HK-2 (cell line): ENCODE results near the gene TARS2.
A peak's percentile ranks its signal among the peaks of the same experiment; 100 is the strongest.

ENCODE experiments used
- DNase-seq: peaks from one replicate; pipeline ENCODE4 v3.0.0-alpha.2; 2018; ENCODE audit not compliant: unreplicated experiment

Gene TARS2

GRCh38 chr1:150537732-150538684, 50.8 kb downstream of the TARS2 start:
- DNase-seq = no peak

- no peak for DNase-seq
These were observed 56.4 kb downstream of the TARS2 start for GRCh38 chr1:150543500-150544143.

GRCh38 chr1:150544204-150544603, 57.0 kb downstream of the TARS2 start:
- DNase-seq = no peak

GRCh38 chr1:150545486-150546032, 58.3 kb downstream of the TARS2 start:
- DNase-seq = no peak

DNA sequence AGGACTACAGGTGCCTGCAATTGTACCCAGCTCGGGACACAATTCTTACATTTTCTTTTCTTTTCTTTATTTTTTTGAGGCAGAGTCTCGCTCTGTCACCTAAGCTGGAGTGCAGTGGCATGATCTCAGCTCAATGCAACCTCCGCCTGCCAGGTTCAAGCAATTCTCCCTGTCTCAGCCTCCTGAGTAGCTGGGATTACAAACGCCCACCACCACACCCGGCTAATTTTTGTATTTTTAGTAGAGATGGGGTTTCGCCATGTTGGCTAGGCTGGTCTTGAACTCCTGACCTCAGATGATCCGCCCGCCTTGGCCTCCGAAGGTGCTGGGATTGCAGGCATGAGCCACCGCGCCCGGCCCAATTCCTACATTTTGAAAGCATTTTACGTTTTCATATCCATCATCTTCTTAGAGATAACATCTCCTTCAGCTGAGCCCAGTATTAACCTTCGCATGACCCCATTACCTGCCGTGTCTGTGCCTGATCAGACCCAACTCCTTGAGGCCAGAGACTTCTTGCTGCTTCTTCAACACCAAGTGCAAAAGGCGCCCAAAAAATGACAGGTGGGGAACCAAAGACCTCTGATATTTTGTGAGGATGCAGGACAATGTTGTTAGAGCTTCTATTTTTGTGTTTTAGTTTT, 59.2 kb downstream of the TARS2 start:
- DNase-seq = no peak

- DNase-seq = no peak
These were observed 61.1 kb downstream of the TARS2 start for GRCh38 chr1:150548324-150548631.

DNA sequence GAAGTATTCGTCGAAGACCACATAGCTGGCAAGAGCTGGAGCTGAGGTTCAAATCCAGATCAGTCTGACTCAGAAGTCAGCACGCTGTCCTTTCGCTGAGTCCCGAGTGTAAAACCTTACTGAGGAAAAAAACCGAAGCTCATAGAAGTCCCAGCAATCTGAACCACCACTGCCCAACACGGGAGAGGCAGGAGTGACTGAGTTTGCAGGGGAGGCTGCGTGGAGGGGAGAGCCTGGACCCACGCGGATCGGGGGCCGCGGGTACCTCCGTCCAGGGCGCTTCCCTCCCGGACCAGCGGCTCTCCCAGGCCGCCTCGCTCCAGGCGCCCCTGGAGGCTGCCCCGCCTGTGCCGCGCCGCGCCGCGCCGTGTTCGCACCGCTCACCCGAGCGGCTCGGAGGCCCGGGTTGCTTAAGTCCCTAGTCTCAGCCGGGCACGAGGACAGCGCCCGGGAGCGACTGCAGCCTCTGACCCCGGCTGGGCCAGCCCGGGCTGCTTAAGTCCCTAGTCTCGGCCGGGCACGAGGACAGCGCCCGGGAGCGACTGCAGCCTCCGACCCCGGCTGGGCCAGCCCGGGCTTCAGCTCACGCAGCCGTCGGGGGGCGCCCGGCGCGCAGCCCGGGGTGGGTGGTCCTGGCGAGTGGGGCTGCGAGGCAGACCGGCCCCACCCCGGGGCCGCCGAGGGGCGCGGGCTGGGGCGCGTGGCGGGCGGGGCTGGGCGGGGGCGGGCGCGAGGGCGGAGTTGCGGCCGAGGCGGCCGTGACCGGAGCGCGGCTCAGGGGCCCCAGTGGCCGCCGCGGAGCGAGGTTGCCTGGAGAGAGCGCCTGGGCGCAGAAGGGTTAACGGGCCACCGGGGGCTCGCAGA, 61.6 kb downstream of the TARS2 start, which contains the start of gene ADAMTSL4:
Gene ADAMTSL4 (plus strand): TSS at position 777 of the 864 bp plus-strand sequence. CDS start 2,881 bp downstream, outside the sequence.
- peak; percentile 74 for DNase-seq

- no peak for DNase-seq
These were observed 62.4 kb downstream of the TARS2 start for GRCh38 chr1:150549496-150550221.

GRCh38 chr1:150550222-150551050, 63.2 kb downstream of the TARS2 start:
- no peak for DNase-seq

DNA sequence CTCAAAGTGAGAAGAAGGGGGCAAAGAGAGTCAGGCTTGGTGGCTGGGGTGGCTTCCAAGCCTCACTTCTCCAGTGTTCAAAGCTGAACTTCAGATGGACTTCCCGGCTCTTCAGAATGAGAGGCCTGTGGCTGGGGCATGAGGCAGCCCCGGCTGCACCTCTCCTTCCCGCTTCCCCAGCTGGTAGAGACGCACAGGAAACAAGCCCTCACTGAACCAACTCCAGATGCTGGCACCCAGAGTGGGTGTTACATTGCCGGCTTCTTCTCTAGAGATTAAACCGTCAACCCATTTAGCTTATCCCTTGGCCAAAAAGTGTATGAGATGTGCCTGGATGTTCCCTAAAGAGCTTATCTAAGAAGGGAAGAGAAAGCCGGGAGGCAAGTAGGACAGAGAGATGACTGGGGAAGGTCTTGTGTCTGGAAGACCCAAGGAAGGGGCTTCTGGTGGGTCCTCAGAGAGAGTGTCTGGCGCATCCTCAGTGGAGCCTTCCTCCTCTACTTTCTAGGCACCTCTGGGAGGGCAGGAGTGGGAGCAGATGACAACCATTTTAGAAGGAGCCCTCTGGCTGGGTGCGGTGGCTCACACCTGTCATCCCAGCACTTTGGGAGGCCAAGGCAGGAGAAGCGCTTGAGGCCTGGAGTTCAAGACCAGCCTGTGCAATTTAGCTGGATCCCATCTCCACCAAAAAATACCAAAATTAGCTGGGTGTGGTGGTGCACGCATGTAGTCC, 64.0 kb downstream of the TARS2 start:
- DNase-seq = no peak

- no peak for DNase-seq
These were observed 64.5 kb downstream of the TARS2 start for GRCh38 chr1:150551784-150552127.

DNA sequence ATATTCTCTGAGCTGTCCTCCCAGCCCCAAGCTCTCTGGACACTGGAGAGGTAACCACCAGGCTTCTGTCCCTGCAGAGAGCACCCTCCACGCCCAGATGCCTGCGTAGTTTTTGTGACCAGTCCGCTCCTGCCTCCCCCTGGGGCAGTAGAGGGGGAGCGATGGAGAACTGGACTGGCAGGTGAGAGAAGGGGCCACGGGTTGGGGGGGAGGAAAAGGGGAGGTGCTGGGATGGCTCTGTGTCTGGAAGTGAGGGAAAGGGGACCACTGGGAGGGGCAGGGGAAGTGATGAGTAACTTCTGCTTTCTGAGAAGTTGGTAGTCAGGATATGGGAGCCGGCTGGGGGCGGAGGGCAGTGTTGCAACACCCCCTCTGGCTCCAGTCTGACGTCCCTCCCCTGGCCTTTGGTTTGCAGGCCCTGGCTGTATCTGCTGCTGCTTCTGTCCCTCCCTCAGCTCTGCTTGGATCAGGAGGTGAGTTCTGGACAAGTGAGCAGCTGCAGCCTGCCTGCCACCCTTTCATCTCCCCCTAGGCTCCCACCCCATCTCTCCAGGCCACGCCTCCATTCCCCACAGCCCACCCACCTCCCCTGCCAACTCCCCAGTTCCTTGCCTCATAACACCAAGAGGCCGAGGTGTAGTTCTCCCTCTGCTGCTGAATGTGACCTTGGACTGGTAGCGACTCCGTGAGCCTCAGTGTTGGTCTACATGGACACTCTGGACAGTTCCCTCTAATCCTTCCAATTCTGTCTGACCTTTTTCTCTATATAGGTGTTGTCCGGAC, 65.1 kb downstream of the TARS2 start:
- no peak for DNase-seq

DNA sequence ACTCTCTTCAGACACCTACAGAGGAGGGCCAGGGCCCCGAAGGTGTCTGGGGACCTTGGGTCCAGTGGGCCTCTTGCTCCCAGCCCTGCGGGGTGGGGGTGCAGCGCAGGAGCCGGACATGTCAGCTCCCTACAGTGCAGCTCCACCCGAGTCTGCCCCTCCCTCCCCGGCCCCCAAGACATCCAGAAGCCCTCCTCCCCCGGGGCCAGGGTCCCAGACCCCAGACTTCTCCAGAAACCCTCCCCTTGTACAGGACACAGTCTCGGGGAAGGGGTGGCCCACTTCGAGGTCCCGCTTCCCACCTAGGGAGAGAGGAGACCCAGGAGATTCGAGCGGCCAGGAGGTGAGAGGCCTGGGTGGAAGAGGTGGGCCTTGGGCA, 65.7 kb downstream of the TARS2 start:
- DNase-seq = no peak

DNA sequence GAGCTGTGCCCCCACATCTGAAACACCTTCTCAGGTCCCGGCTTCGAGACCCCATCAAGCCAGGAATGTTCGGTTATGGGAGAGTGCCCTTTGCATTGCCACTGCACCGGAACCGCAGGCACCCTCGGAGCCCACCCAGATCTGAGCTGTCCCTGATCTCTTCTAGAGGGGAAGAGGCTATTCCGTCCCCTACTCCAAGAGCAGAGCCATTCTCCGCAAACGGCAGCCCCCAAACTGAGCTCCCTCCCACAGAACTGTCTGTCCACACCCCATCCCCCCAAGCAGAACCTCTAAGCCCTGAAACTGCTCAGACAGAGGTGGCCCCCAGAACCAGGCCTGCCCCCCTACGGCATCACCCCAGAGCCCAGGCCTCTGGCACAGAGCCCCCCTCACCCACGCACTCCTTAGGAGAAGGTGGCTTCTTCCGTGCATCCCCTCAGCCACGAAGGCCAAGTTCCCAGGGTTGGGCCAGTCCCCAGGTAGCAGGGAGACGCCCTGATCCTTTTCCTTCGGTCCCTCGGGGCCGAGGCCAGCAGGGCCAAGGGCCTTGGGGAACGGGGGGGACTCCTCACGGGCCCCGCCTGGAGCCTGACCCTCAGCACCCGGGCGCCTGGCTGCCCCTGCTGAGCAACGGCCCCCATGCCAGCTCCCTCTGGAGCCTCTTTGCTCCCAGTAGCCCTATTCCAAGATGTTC, 66.3 kb downstream of the TARS2 start:
- no peak for DNase-seq

DNA sequence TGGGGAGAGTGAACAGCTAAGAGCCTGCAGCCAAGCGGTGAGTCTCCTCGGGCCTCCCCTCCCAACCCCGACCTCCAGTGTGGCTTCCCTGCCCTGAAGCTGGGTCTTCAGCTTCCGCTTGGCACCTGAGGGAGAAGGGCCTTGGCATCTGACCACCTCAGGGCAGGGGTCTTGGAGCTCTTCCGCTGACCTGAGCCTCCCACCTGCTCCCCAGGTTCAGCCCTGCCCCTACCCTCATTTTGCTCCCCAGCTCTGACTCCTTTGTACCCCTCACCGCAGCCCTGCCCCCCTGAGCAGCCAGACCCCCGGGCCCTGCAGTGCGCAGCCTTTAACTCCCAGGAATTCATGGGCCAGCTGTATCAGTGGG, 66.8 kb downstream of the TARS2 start:
- DNase-seq = no peak

DNA sequence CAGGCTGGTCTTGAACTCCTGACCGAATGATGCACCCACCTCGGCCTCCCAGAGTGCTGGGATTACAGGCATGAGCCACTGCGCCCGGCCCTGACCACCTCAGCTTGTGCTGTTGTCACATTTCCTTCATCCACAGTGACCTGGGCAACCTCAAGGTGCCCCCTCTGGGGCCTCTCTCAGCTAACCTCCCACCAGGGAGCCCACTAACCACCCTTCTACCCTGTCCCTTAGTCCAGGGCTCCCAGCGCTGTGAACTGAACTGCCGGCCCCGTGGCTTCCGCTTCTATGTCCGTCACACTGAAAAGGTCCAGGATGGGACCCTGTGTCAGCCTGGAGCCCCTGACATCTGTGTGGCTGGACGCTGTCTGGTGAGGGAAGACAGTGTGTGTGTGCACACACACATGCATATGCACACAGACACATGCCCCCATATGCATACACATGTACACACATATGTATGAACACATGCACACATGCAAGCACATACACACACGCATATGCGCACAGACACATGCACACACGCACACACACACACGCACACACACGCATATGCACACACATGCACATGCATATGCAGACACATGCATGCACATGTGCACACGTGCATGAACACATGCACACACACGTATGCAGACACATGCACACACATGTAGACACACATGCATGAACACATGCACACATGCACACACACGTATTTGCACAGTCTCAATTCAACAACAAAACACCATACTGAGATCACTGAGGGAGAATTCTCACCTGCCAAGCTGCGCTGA, 68.2 kb downstream of the TARS2 start:
- no peak for DNase-seq
